Measurements from ENCODE around the gene SSC4D. TPM values are rescaled to one million over a fixed set of nuclear protein-coding genes. Genes with fewer than 3 reads are reported as not detected.

The SSC4D gene
- total and polyA plus RNA-seq, 9 of the 15 experiments (the other 6 are each of a cell fraction or from before 2014, with no cell fraction given) = 0.06 to 1.1 (median 0.85) TPM; not detected in 1

- TF ChIP-seq ELF4 (CRISPR knock-in tag; IDR thresholded peaks at IDR 0.05) (no peak), THRA (IDR thresholded peaks at IDR 0.05) (no peak), HBP1 (CRISPR knock-in tag; IDR thresholded peaks at IDR 0.05) (no peak), PKNOX1 (IDR thresholded peaks at IDR 0.05) (peak; percentile 41; the same call in 1 of the 2 replicates), TRIM24 (IDR thresholded peaks at IDR 0.05) (peak in 1 of 2 experiments; percentile 30; a peak in 2 of 4 replicates), MBD1 (CRISPR knock-in tag; IDR thresholded peaks at IDR 0.05) (peak; percentile 73; the same call in 1 of the 2 replicates), THAP12 (CRISPR knock-in tag; IDR thresholded peaks at IDR 0.05) (no peak), SMARCB1 (IDR thresholded peaks at IDR 0.05; ENCODE audit: insufficient read length, low read depth) (no peak), ETV1 (tag; conservative IDR thresholded peaks at IDR 0.05; ENCODE audit: low read depth) (no peak), C11orf30 (IDR thresholded peaks at IDR 0.05; ENCODE audit: low read depth) (no peak), CEBPB (tag; IDR thresholded peaks at IDR 0.05) (peak; percentile 99), KDM1A (IDR thresholded peaks at IDR 0.05) (no peak), CEBPG (CRISPR knock-in tag; IDR thresholded peaks at IDR 0.05) (peak; percentile 85), CEBPG (tag; conservative IDR thresholded peaks at IDR 0.05 in 1 of 2, IDR thresholded peaks at IDR 0.05 in 1 of 2) (peak; percentile 86 to 96)
Observed at GRCh38 chr7:76354981-76355730, 54.3 kb downstream of the SSC4D start (continued).

Measured in K562 (cell line).